ENCODE data around the gene SLC35F5. TPM values are rescaled to one million over a fixed set of nuclear protein-coding genes. Genes with fewer than 3 reads are reported as not detected.

SLC35F5 gene
- polyA plus RNA-seq, 2 of the 4 experiments (the other 2 are of a cell fraction): 45.6 to 86.6 TPM

- 86% methylated on average over 1 of the region's 1 CpG for whole genome bisulfite sequencing (ENCODE audit: missing lambda C conversion rate)
- Histone ChIP-seq H3K4me3 (no peak overlapping the region), H3K9me3 (no peaks in the 10 kb centered on the region), H3K4me1 (no peaks in the 10 kb centered on the region), H3K4me2 (no peak overlapping the region), H3K27ac (no peak overlapping the region)
- TF ChIP-seq EHMT2 (IDR thresholded peaks at IDR 0.05; ENCODE audit: low read depth): no peak
- TF ChIP-seq TFCP2L1 (CRISPR knock-in tag; IDR thresholded peaks at IDR 0.05): no peak
- no peak for TF ChIP-seq HOXB13 (CRISPR knock-in tag; IDR thresholded peaks at IDR 0.05; ENCODE audit: low read depth)
- TF ChIP-seq MAX (IDR thresholded peaks at IDR 0.05): no peak
- no peak for TF ChIP-seq RCOR1 (IDR thresholded peaks at IDR 0.05; ENCODE audit: low read depth, low read length)
- CTCF ChIA-PET: no interaction called here
- POLR2A ChIA-PET: no interaction called here
- no peak for FAIRE-seq
- no peak for ATAC-seq
- DNase-seq (ENCODE audit: low read depth in 1 of 2, low spot score in 1 of 2): no peak
Measured at GRCh38 chr2:113734185-113734584, 22.3 kb downstream of the SLC35F5 start.

- DNase-seq (ENCODE audit: low read depth in 1 of 2, low spot score in 1 of 2): no peak
- ChIA-PET POLR2A (no interaction called here), CTCF (no interaction called here)
- no peaks in the 10 kb centered on the region for H3K9me3 ChIP-seq
- FAIRE-seq: no peak
- 82% methylated on average over 3 of the region's 3 CpGs for WGBS (ENCODE audit: missing lambda C conversion rate)
- no peak for TF ChIP-seq ZC3H11A (IDR thresholded peaks at IDR 0.05)
- TF ChIP-seq MYC (IDR thresholded peaks at IDR 0.05; ENCODE audit: borderline replicate concordance, low read length): no peak
- no peak for TF ChIP-seq BHLHE40 (IDR thresholded peaks at IDR 0.05; ENCODE audit: low read depth, low read length)
- TF ChIP-seq RNF2 (IDR thresholded peaks at IDR 0.05; ENCODE audit: borderline replicate concordance, low read depth): no peak
- TF ChIP-seq E2F6 (IDR thresholded peaks at IDR 0.05; ENCODE audit: borderline replicate concordance, low read depth): no peak
- TF ChIP-seq FOXS1 (CRISPR knock-in tag; IDR thresholded peaks at IDR 0.05): no peak
- no peak for TF ChIP-seq ATOH8 (CRISPR knock-in tag; IDR thresholded peaks at IDR 0.05; ENCODE audit: low read depth)
- TF ChIP-seq PHF8 (IDR thresholded peaks at IDR 0.05; ENCODE audit: borderline replicate concordance, low read depth): no peak
- no peak for TF ChIP-seq CEBPB (IDR thresholded peaks at IDR 0.05)
- TF ChIP-seq SREBF2 (IDR thresholded peaks at IDR 0.05): no peak
- TF ChIP-seq RCOR1 (IDR thresholded peaks at IDR 0.05; ENCODE audit: low read depth, low read length): no peak
- TF ChIP-seq CTCF (IDR thresholded peaks at IDR 0.05): no peak
- no peak for TF ChIP-seq TFCP2L1 (CRISPR knock-in tag; IDR thresholded peaks at IDR 0.05)
- no peak for TF ChIP-seq KDM1A (IDR thresholded peaks at IDR 0.05; ENCODE audit: low read depth)
- TF ChIP-seq RAD21 (conservative IDR thresholded peaks at IDR 0.05 in 1 of 2, IDR thresholded peaks at IDR 0.05 in 1 of 2): no peak
- no peak for TF ChIP-seq MAX (IDR thresholded peaks at IDR 0.05)
- no peak for TF ChIP-seq PBX3 (IDR thresholded peaks at IDR 0.05)
- no peak overlapping the region for H3K4me2 ChIP-seq
- no peak overlapping the region for H3K4me3 ChIP-seq
- no peaks in the 10 kb centered on the region for H3K4me1 ChIP-seq
- no peak for ATAC-seq
- no peak overlapping the region for H3K27ac ChIP-seq
Measured at GRCh38 chr2:113724010-113724409, 32.4 kb downstream of the SLC35F5 start.

All from A549 (cell line).